Panc1 (cell line): ENCODE measurements around the gene FGFRL1.

Source experiments
- CTCF ChIP-seq: fragments of 450-650 bp; IDR thresholded peaks from 2 replicates; pipeline ENCODE4 v1.5.1; 2017; ENCODE audit warnings: mild to moderate bottlenecking
- POLR2AphosphoS5 ChIP-seq: IDR thresholded peaks from 2 replicates; pipeline ENCODE4 v1.6.1; 2012; ENCODE audit warnings: mild to moderate bottlenecking, low read depth, low read length, moderate library complexity
- SIN3A ChIP-seq: IDR thresholded peaks from 2 replicates; pipeline ENCODE4 v1.6.1; 2012; ENCODE audit warnings: low read depth, mild to moderate bottlenecking, low read length, moderate library complexity, borderline replicate concordance; ENCODE audit not compliant: insufficient read depth

GRCh38 chr4:997375-998071 is 13.9 kb upstream of the FGFRL1 start:
- TF ChIP-seq CTCF: no peak
- TF ChIP-seq POLR2AphosphoS5: no peak
- TF ChIP-seq SIN3A: no peak
